Measurements from ENCODE around the gene ZNF787.

GRCh38 chr19:56107626-56108351 is 13.3 kb downstream of the ZNF787 start:
- TF ChIP-seq POLR2A (IDR thresholded peaks at IDR 0.05) (no peak), EP300 (IDR thresholded peaks at IDR 0.05) (no peak), POLR2AphosphoS5 (IDR thresholded peaks at IDR 0.05) (no peak), CTCF (IDR thresholded peaks at IDR 0.05) (no peak)
